SK-N-DZ (cell line): ENCODE measurements around the gene DIMT1.

Experiments
- DNase-seq: peaks from one replicate; pipeline ENCODE4 v3.0.0-alpha.2; 2015; ENCODE audit warnings: low spot score
- small RNA-seq, 2 experiments: library from RNA; depleted of rRNA; stranded (forward); fragments of <200 nt; gene quantifications; one replicate each; pipeline ENCODE3, GENCODE V24; 2014

The DIMT1 gene

DNA sequence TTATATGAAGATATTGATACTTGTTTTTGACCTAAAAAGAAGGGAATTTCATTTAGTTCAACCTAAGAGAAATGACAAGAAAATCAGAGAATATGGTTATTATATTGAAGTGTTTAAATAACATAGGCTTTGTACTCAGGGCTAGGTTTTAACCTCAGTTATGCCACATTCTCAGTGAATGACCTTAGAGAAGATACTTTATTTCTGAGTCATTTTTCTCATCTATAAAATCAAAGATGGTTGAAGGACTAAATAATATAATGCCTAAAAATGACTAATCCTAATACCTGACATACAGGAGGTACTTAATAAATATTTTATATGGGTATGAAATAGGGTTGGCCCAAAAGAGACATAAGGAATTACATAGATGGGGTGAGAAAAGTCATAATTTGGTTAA lies 32.3 kb downstream of the DIMT1 start:
- DNase-seq: no peak

DNA sequence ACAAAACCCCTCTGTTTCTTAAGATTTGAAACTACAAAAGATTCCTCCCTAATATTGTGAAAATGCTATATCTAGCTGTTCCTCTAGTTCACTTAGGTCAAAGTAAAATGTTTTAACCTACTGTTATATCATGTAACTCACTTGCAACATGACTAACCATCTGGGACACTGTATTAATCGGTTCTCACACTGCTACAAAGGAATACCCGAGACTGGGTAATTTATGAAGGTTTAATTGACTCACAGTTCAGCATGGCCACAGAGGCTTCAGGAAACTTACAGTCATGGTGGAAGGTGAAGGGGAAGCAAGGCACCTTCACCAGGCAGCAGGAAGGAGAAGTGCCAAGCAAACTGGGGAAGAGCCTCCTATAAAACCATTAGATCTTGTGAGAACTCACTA lies 34.7 kb downstream of the DIMT1 start:
- no peak for DNase-seq

DNA sequence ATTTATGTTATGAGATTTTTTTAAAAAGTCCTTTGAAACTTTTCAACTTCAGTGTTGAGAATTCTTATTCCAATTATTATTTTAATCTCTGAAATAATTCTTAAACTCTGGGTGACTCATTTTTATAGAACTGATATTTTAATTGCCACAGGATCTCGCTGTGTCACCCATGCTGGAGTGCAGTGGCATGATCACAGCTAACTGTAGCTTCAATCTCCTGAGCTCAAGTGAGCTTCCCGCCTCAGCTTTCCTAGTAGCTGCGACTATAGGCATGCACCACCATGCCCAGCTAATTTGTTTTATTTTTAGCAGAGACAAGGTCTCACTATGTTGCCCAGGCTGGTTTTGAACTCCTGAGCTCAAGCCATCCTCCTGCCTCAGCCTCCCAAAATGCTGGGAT lies 41.0 kb downstream of the DIMT1 start:
- DNase-seq: no peak

DNA sequence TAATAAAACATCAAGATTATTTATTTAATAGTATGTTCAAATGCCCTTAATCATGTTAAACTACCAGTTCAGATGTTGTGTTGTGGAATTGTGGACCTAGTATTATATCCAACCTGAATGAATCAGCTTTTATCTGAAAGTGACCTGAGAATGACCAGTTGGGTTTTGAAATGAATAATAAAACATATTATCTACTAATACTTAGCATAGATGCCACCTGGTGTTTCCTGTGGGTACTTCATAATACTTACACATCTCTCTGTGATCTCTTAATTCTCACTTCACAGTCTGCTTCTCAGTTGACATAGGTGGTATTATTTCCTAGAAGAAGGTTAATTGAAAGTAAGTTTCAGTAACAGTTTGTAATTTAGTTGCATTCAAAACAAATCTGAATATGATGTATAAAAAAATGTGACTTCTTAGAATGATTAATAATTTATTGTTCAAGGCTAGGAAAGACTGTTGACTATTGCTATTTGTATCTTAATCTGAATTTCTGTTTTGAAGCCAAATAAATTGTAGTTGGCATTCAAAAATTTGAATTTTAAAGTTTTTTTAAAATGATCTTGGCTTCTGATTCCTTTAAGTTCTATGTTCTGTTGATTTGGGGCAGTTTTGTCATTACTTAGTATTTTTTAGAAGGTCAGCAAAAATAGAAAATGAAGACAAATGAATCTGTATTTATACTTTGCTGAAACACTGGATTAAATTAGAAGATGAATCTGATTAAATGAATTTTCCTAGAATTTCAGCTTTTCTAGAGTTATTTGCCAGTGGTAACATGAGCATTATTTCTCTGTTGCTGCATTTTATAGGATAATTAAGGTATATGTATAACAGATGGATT lies 49.5 kb downstream of the DIMT1 start:
- DNase-seq: peak; percentile 42

DNA sequence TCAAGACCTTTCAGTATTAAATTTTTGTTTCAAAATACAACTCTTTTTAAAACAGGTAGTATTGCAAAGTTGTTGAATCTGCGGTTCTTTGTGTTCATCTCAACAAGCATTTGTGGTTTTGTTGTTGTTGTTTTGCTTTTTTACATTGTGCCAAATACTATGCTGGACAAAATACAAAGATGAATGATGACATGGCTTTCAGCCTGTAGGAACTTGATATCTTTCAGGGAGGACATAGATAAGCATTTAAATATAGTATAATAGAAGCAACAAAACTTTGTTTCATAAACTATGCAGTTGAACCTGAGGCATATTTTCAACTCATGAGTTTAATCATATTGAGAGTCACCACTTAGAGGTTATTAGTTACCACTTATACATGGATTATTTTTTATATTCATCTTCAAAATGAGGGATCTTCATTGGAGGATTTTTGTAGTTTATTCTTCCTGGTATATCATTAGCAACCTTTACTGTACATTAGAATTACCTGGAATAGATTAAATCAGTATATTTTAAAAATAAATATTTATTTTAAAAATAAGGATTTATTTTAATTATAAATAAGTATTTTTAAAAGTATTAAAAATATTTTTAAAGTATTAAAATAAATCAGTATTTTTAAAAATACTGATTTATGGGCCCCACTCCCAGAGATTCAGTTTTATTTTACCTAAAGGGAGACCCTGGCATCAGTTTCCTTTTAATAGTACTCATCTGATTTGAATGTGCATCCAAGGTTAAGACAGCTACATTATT lies 54.8 kb downstream of the DIMT1 start:
- DNase-seq: no peak

DNA sequence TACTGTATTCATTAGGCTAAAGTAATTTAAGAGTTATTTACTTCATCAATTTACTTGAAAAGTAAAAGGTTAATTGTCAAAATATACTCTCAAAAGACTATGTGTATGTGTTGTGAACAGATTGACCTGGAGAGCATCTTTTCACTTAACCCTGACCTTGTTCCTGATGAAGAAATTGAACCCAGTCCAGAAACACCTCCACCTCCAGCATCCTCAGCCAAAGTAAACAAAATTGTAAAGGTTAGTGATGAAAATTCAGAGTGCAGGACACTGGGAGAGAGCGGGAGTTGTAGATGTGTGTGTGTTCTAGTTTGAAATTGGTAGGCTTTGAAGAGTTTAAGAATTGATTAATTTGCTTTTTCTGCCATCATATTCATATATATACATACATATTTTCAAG lies 55.8 kb downstream of the DIMT1 start:
- DNase-seq: no peak

DNA sequence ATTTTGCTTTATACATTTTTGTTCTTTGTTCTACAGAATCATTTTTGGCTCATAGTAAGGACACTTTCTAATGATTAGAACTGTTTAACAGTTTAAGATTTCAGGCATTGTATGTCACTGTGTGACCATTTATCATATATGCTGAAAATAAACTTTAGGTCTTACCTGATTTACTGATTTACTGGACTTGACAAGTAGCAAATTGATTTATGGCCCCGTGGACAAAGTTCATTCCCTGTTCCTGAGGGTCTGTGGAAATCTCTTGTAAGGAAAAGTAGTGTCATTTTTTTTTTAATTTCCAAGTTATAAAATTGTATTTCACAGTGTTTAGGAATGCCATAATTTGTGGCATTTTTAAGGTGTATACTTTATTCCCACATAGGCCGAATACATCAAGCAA lies 57.0 kb downstream of the DIMT1 start:
- no peak for DNase-seq

DNA sequence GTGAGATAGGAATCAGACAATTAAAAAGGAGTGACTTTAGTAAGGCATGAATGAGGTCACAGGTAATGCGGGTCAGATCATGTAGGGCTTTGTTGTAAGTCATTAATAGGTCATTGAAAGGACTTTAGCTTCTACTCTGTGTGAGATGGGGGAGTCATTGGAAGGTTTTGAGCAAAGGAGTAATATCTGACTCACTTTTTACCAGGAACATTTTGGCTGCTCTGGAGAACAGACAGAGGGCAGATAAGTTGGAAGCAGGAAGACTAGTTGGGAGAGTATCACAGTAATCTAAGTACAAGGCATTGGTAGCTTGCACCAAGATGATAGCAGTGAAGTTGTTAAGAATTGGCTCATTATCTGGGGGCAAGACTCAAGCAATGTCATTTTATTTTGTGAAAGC lies 60.3 kb downstream of the DIMT1 start:
- no peak for DNase-seq

DNA sequence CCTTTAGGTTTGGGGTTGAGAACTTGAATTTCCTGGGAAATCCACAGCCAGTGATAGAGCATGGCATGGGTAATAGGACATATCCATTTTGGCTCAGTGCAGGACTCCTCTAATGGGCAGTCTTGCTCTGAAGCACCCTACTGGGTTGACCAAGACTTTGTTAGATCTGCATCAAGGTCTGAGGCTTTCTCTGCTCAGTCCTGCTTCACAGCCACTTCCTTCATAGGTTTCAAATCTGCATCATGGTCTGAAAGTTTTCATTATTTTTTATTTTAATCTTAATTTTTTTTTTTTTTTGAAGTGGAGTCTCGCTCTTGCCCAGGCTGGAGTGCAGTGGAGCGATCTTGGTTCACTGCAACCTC lies 61.2 kb downstream of the DIMT1 start:
- no peak for DNase-seq

DNA sequence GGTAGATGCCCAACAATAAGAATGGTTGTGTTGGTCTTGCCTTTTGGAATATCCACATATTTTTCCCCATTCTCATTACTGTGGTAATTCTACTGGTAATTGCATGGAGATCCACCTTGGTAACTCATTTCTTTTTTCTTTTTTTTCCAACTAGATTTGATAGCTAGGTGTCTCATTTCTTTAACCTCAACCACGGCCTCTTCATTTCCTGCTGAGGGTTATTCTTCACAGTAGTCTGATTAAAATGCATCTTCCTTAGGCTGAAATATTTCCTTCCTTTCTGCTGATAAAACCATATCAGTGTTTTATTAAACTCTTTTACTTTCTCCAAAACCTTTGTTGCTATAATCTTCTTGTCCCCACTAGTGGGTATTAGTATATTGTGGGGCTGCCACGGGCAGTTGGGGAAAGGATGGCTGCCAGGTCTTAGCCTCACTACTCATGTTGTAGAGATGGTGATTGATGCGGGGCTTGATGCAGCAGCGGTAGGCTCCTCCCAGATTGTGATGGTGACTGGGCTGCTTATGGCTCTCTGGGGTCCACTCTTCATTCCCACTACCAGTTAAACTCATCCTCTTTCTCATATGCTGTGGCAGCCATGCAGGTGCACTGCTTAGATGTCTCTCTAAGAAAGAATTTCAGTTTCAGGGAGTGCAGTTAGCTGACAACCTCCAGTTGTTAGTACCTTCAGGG lies 61.8 kb downstream of the DIMT1 start:
- no peak for DNase-seq

DNA sequence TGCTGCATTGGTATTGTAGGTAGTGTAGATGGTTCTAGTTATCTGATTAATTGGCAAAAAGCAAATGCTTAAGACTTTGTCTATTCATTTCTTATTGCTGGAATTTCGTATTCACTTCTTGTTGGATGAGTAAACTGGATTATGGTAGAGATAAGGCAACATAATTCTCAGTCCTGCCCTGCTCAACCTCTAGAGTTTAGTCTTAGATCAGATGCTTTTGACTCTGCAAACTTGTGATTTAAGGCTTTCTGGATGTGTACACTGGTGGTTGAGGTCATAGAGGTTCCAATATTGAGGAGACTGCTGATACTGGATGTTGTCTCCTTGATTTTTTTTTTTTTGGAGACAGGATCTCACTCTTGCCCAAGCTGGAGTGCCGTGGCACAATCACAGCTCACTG lies 62.7 kb downstream of the DIMT1 start:
- no peak for DNase-seq

DNA sequence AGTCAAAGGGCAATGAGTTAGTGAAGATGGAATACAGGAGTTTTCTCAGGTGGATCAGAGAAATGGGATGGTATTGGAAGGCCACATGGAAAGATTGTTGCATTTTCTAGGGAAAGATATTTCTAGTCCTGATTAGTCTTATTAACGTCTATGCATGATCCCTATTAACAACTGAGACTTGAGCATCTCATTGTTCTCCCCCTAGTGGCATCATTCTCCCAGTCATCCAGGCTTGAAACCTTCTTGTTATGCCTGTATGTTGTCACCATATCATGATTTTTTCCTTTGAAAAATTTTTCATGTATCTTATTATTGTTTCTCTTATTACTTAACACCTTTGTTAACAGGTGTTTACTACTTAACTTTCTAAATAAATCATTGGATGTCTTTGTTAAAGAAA lies 63.3 kb downstream of the DIMT1 start:
- peak; percentile 13 for DNase-seq

Small RNAs within 50 kb of the gene (small RNA-seq; reads per million reads assigned to genes)
- 0 reads per million in 2 experiments for gene RNU6-661P
